Left renal cortex interstitium (tissue), 4 donors: ENCODE data around the gene URB1. TPM values are rescaled to one million over a fixed set of nuclear protein-coding genes. Genes with fewer than 3 reads are reported as not detected.

Source experiments
- polyA plus RNA-seq, 4 donors: library from polyadenylated mRNA; unstranded; fragments of 120-200 nt; gene quantifications; one replicate each; pipeline ENCODE4 v1.2.1, GENCODE V29; 2013; ENCODE audit not compliant: insufficient read length in 4 of 4

The URB1 gene
- polyA plus RNA-seq, 4 donors: 9.3 to 14.9 (median 12.9) TPM

Other genes with a start within 250 kb of the URB1 start
- 10 to 100 TPM; 22.2 to 27.4 (median 24.9) TPM for gene MIS18A, start 114.0 kb downstream of the URB1 start, polyA plus RNA-seq
- not detected for gene MRAP, start 94.2 kb downstream of the URB1 start, polyA plus RNA-seq
- 1 to 10 TPM; 2.0 to 4.8 (median 3.4) TPM for gene EVA1C, start 19.7 kb upstream of the URB1 start, polyA plus RNA-seq
- gene TCP10L, start 192.5 kb upstream of the URB1 start, polyA plus RNA-seq: 1 to 10 TPM; 1.4 to 2.9 (median 1.7) TPM
- 10 to 100 TPM; 63.4 to 75.6 (median 69.4) TPM for gene CFAP298, start 219.4 kb upstream of the URB1 start, polyA plus RNA-seq